Subcutaneous adipose tissue (tissue), 4 donors: ENCODE measurements around the gene CLCNKB. TPM values are rescaled to one million over a fixed set of nuclear protein-coding genes. Genes with fewer than 3 reads are reported as not detected.

Experiments
- total RNA-seq, 4 donors: library from RNA; depleted of rRNA; stranded (reverse); fragments of >200 nt; gene quantifications; one replicate each; pipeline ENCODE4 v1.1.0, GENCODE V29; 2016
- TF ChIP-seq, protein P1 (sequence below): fragments of 450-650 bp; IDR thresholded peaks from one replicate; pipeline ENCODE4 v1.5.1; 2016; ENCODE audit warnings: low read depth, mild to moderate bottlenecking, control low read depth, antibody characterized with exemption, moderate library complexity

Gene CLCNKB
- total RNA-seq, 4 donors from 2014 or later = 0.17 to 0.44 TPM; not detected in 2

DNA sequence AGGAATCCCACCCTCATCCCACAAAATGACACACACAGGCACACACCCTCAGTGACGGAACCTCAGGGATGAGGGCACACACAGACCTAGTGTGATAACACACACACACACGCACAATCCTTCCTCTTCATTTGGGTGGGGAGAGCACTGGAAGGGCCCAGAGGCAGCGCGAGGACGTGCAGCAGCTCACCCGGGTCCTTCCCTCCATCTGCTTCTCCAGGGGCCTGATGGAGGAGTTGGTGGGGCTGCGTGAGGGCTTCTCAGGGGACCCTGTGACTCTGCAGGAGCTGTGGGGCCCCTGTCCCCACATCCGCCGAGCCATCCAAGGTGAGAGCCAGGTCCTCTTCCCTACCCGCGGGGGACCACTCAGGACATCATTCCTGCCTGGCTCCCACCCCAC is 21.2 kb upstream of the CLCNKB start:
- TF ChIP-seq, protein P1, sequence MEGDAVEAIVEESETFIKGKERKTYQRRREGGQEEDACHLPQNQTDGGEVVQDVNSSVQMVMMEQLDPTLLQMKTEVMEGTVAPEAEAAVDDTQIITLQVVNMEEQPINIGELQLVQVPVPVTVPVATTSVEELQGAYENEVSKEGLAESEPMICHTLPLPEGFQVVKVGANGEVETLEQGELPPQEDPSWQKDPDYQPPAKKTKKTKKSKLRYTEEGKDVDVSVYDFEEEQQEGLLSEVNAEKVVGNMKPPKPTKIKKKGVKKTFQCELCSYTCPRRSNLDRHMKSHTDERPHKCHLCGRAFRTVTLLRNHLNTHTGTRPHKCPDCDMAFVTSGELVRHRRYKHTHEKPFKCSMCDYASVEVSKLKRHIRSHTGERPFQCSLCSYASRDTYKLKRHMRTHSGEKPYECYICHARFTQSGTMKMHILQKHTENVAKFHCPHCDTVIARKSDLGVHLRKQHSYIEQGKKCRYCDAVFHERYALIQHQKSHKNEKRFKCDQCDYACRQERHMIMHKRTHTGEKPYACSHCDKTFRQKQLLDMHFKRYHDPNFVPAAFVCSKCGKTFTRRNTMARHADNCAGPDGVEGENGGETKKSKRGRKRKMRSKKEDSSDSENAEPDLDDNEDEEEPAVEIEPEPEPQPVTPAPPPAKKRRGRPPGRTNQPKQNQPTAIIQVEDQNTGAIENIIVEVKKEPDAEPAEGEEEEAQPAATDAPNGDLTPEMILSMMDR = no peak

GRCh38 chr1:16023050-16023653 is 20.4 kb upstream of the CLCNKB start:
- TF ChIP-seq, protein P1 = no peak

- TF ChIP-seq, protein P1 = no peak
These were observed 16.7 kb upstream of the CLCNKB start for GRCh38 chr1:16026723-16027484.

DNA sequence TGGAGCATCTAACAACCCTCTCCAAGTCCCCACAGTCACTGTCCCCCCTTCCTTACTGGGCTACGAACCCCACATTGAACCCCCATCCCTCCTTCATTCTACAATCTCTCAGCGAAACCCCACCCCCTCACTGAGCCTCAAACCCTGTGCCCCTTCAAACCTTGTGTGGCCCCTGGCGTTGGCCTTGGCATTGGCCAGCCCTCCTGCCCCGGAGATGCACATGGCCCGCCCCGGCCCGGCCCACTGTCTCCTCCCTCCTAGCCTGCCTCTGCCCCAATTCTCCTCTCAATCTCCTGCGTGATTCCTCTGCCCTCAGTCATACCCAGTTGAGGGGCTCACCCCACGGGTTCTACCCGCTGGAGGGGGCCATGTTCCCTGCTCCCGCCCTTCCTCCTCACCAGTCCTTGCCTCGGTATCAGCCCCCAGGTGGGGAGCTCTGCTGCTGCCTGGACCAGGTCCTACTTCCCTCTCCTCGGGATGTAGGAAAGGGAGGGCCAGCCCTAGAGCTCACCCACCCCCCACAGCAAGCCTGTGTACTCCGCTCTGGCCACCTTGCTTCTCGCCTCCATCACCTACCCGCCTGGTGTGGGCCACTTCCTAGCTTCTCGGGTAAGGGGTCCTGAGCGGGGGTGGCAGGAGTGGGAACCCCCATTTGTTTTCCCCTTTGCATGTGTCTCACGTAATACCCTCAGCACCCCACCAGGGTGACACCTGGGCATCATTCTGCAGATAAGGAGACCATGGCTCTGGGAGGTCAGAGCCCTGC is 15.2 kb upstream of the CLCNKB start:
- TF ChIP-seq, protein P1 = no peak

DNA sequence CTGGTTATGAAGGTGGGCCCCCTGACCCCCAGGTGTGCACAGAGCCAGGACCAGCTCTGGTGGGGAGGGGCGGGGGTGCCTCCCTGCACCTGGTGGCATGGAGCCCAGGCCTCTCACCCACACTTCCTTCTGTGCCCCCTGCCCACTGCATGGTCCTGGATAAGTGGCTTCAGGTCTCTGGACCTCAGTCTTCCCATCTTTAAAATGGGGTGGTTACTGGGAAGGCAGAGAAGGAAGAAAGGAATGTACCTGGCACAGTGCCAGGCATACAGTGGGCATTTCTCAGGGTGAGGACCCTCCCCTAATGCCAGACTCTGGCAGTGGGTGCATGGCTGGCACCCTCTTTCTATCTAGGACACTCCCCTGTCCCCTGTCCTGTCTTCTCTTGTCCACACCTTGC is 14.3 kb upstream of the CLCNKB start:
- TF ChIP-seq, protein P1 = no peak

DNA sequence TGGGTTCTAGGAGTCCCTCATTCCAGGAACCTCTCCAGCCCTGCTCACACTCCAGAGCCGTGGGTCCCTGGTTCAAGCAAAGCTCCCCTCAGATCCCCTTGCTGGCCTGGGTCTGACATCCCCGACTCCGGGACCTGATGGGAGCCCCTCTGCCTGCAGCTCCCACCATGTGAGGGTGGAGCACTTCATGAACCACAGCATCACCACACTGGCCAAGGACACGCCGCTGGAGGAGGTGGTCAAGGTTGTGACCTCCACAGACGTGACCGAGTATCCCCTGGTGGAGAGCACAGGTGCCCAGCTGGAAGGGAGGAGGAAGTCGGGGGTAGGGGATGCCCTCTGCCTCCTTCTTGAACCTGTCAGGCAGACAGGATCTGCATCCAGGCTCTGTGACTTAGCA is 12.0 kb upstream of the CLCNKB start:
- TF ChIP-seq, protein P1 = no peak
